Spleen (tissue), 11 donors: Measurements from ENCODE around the gene PALM3. TPM values are rescaled to one million over a fixed set of nuclear protein-coding genes. Genes with fewer than 3 reads are reported as not detected.

Experiments
- DNase-seq: peaks from one replicate; pipeline ENCODE4 v3.0.0-alpha.2; 2020
- H3K27ac ChIP-seq, 8 donors: fragments of 200-600 bp; sonication (generic) in 7 of 8; 1 replicate in 4 of 8; 2 replicates in 4 of 8; pipeline versions ENCODE4 v1.5.0 to v1.8.0; 2016 to 2021; ENCODE audit warnings: inconsistent platforms in 4 of 8, mild to moderate bottlenecking in 4 of 8, moderate library complexity in 1 of 8
- H3K27me3 ChIP-seq, 7 donors: fragments of 200-600 bp; sonication (generic) in 6 of 7; replicated peaks in 1 of 7; 1 replicate in 4 of 7; 2 replicates in 3 of 7; pipeline versions ENCODE4 v1.5.0 to v1.8.0; 2016 to 2021; ENCODE audit warnings: inconsistent platforms in 3 of 7, mild to moderate bottlenecking in 1 of 7
- H3K36me3 ChIP-seq, 6 donors: fragments of 200-600 bp; sonication (generic) in 5 of 6; 1 replicate in 4 of 6; 2 replicates in 2 of 6; pipeline versions ENCODE4 v1.5.0 to v1.8.0; 2016 to 2021; ENCODE audit warnings: inconsistent platforms in 2 of 6
- H3K4me1 ChIP-seq, 6 donors: fragments of 200-600 bp; sonication (generic) in 5 of 6; 1 replicate in 3 of 6; 2 replicates in 3 of 6; pipeline versions ENCODE4 v1.5.0 to v1.8.0; 2016 to 2021; ENCODE audit warnings: inconsistent platforms in 3 of 6
- H3K4me3 ChIP-seq, 8 donors: fragments of 200-600 bp; sonication (generic) in 7 of 8; 1 replicate in 4 of 8; 2 replicates in 4 of 8; pipeline versions ENCODE4 v1.5.0 to v1.8.0; 2016 to 2021; ENCODE audit warnings: inconsistent platforms in 4 of 8, mild to moderate bottlenecking in 4 of 8, moderate library complexity in 2 of 8
- H3K9me3 ChIP-seq, 8 donors: fragments of 200-600 bp; sonication (generic) in 7 of 8; 1 replicate in 4 of 8; 2 replicates in 4 of 8; pipeline versions ENCODE4 v1.5.0 to v1.8.0; 2016 to 2021; ENCODE audit warnings: inconsistent platforms in 4 of 8
- CTCF ChIP-seq, 11 experiments: fragments of 200-600 bp in 7 of 11; fragments of 450-650 bp in 4 of 11; sonication (generic) in 4 of 11; IDR thresholded peaks in 8 of 11; conservative IDR thresholded peaks in 3 of 11; 1 replicate in 7 of 11; 2 replicates in 4 of 11; pipeline versions ENCODE4 v1.4.0 to v1.8.0; 2016 to 2021; ENCODE audit warnings: antibody characterized with exemption in 11 of 11, inconsistent platforms in 4 of 11, mild to moderate bottlenecking in 1 of 11
- POLR2A ChIP-seq, 3 donors: fragments of 450-650 bp; IDR thresholded peaks; one replicate each; pipeline ENCODE4 v1.5.1; 2017; ENCODE audit warnings: antibody characterized with exemption in 3 of 3, mild to moderate bottlenecking in 1 of 3
- POLR2AphosphoS5 ChIP-seq, 3 donors: sonication (generic); formaldehyde crosslinking; IDR thresholded peaks; one replicate each; pipeline ENCODE4 v1.5.1; 2017; ENCODE audit warnings: antibody characterized with exemption in 3 of 3
- WGBS, 5 donors: extraction: QIAGEN DNeasy Blood & Tissue Kit in 3 of 5; methylation state at CpG; one replicate each; pipeline versions ENCODE4 v1.1.5 to v1.1.7; 2013 to 2018; 5-methylcytosine and 5-hydroxymethylcytosine counted together
- intact Hi-C: fragments of 100-400 bp; cut with DNase I; formaldehyde crosslinking; loops from one replicate; pipeline ENCODE4 v1.15.0; 2023; ENCODE audit warnings: low total_unique reads
- polyA plus RNA-seq, 3 donors: library from polyadenylated mRNA; stranded (reverse); fragments of 200-250 nt; gene quantifications; one replicate each; pipeline ENCODE4 v1.2.1, GENCODE V29; 2013
- total RNA-seq, 7 donors: library from RNA; depleted of rRNA in 3 of 7; stranded (reverse); fragments of >200 nt in 3 of 7; fragmentation: NEBNext Ultra II Directional in 4 of 7; extraction: Animal tissue kit (Norgen Biotek cat#: 25700) in 4 of 7; gene quantifications; one replicate each; pipeline versions ENCODE4 v1.1.0 to v1.2.1, GENCODE V29; 2016 to 2021
- donor health status: healthy with polysubstance abuse.
- donor health status: DM: no; HTN: no; CAD: no; lungs with moderate emphysema.
- donor health status: DM: no; HTN: no; CAD: no.
- donor health status: Bipolar disorder and iron deficiency.
- donor health status: healthy.
- donor health status: DM: no; HTN: no; CAD: no.
- donor health status: DM: yes; HTN: yes; CAD: no.

Gene PALM3
- total and polyA plus RNA-seq, 10 donors = 0.02 to 0.32 (median 0.05) TPM; not detected in 7

DNA sequence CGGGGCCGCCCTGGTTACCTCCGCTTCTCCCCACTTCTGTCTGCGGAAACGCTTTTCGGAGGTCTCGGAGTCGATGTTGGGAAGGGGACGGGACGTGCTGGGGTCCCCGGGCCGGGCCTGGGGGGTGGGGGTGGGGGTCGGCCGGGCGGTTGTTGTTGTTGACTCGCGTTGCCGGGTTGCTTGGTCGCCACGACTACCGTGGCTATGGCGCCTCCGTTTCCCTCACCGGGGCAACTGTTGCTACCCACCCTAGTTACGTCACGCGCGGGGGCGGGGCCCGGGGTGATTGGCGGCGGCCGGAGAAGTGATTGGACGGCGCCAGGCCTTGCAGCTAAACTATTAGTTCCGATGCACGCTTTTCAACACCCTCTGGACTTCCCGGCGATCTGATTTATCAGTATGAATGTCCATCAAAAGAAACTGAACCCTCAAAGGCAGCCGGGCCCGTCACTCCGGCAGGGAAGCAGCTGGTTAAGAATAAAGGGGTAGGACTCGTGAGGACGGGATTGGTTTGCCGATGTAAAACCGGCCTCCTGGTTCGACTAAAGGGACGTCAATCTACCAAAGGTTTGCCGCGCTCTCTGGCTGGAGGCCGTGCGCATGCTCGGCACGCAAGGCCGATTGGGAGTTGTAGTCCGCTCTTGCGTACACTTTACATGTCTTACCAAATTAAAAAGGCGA, 55.7 kb downstream of the PALM3 start, which contains the start of gene RFX1:
Gene RFX1, minus strand, starts transcription at position 236 of the 681 bp plus-strand sequence. CDS start 12,477 bp downstream, outside the sequence.
- WGBS, 5 donors = 0 to 1% (median 0%) methylated on average over 14 to 58 of the region's 58 CpGs
- Histone ChIP-seq H3K36me3 (no peaks in the 10 kb centered on the region), H3K4me3 (peak within 1 kb of the TSS; percentile 71 to 98 (median 87)), H3K27me3 (no peaks in the 10 kb centered on the region), H3K27ac (peak within 1 kb of the TSS; percentile 89 to 99 (median 98)), H3K4me1 (peaks cover 31 to 51% (median 48%) of the 10 kb centered on the region in 6 donors), H3K9me3 (no peaks in the 10 kb centered on the region)
- peak in 1 of 3 donors; percentile 55 for TF ChIP-seq POLR2A (IDR thresholded peaks at IDR 0.05)
- TF ChIP-seq POLR2AphosphoS5 (IDR thresholded peaks at IDR 0.05) = peak in 1 of 3 donors; percentile 59
- TF ChIP-seq CTCF (IDR thresholded peaks at IDR 0.05 in 8 of 11, conservative IDR thresholded peaks at IDR 0.05 in 3 of 11) = peak in 1 of 11 experiments; percentile 35
- intact Hi-C loops = no loop called here
- peak; percentile 99 for DNase-seq

- intact Hi-C loops = no loop called here
These were observed 56.4 kb downstream of the PALM3 start for GRCh38 chr19:14005349-14006084.

GRCh38 chr19:14004619-14005348, 57.1 kb downstream of the PALM3 start:
- H3K36me3 ChIP-seq = peaks cover 0 to 12% (median 0%) of the 10 kb centered on the region in 6 donors
- H3K4me3 ChIP-seq = peak overlapping the region in 6 of 8 donors; percentile 77 to 98 (median 91)
- no peak for TF ChIP-seq CTCF (IDR thresholded peaks at IDR 0.05 in 8 of 11, conservative IDR thresholded peaks at IDR 0.05 in 3 of 11)
- TF ChIP-seq POLR2AphosphoS5 (IDR thresholded peaks at IDR 0.05) = peak in 1 of 3 donors; percentile 16
- intact Hi-C loops = no loop called here
- peak; percentile 85 for DNase-seq
- H3K4me1 ChIP-seq = peaks cover 35 to 65% (median 61%) of the 10 kb centered on the region in 6 donors
- H3K27me3 ChIP-seq = no peaks in the 10 kb centered on the region
- H3K27ac ChIP-seq = peak overlapping the region; percentile 85 to 99 (median 98)
- WGBS, 5 donors = 20 to 26% (median 23%) methylated on average over 14 of the region's 14 CpGs
- H3K9me3 ChIP-seq = no peaks in the 10 kb centered on the region

More at GRCh38 chr19:14005349-14006084, 56.4 kb downstream of the PALM3 start:
- Histone ChIP-seq H3K36me3 (peaks cover 0 to 4% (median 0%) of the 10 kb centered on the region in 6 donors), H3K4me1 (peaks cover 35 to 58% (median 55%) of the 10 kb centered on the region in 6 donors), H3K4me3 (peak overlapping the region; percentile 71 to 98 (median 87)), H3K9me3 (no peaks in the 10 kb centered on the region), H3K27ac (peak overlapping the region; percentile 85 to 99 (median 98)), H3K27me3 (no peaks in the 10 kb centered on the region)
- WGBS, 5 donors = 2 to 7% (median 4%) methylated on average over 26 to 49 of the region's 50 CpGs
- TF ChIP-seq CTCF (IDR thresholded peaks at IDR 0.05 in 8 of 11, conservative IDR thresholded peaks at IDR 0.05 in 3 of 11) (no peak), POLR2A (IDR thresholded peaks at IDR 0.05) (peak in 1 of 3 donors; percentile 69), POLR2AphosphoS5 (IDR thresholded peaks at IDR 0.05) (peak; percentile 59 to 79 (median 67))
- DNase-seq = peak; percentile 97

Other genes with a start within 250 kb of the PALM3 start
- not detected for gene NANOS3, start 184.9 kb downstream of the PALM3 start, total RNA-seq
- gene NANOS3, start 184.9 kb downstream of the PALM3 start, polyA plus RNA-seq = under 1 TPM; 0.42 to 0.99 (median 0.52) TPM
- gene BRME1, start 156.0 kb downstream of the PALM3 start, total RNA-seq = 1 to 10 TPM in 6 of 7 donors, under 1 TPM in 1; 0.97 to 3.5 (median 2.1) TPM
- gene BRME1, start 156.0 kb downstream of the PALM3 start, polyA plus RNA-seq = 1 to 10 TPM; 1.3 to 3.8 (median 2.7) TPM
- 10 to 100 TPM; 26.2 to 40.1 (median 28.8) TPM for gene CC2D1A, start 155.9 kb downstream of the PALM3 start, total RNA-seq
- 10 to 100 TPM; 13.0 to 27.2 (median 24.5) TPM for gene CC2D1A, start 155.9 kb downstream of the PALM3 start, polyA plus RNA-seq
- 1 to 10 TPM in 2 of 7 donors, under 1 TPM in 4, not detected in 1; 0.19 to 3.0 (median 0.79) TPM for gene PODNL1, start 123.7 kb downstream of the PALM3 start, total RNA-seq
- gene PODNL1, start 123.7 kb downstream of the PALM3 start, polyA plus RNA-seq = under 1 TPM; 0.20 to 0.54 (median 0.41) TPM
- gene DCAF15, start 109.6 kb downstream of the PALM3 start, total RNA-seq = 10 to 100 TPM; 27.7 to 58.6 (median 43.2) TPM
- 10 to 100 TPM; 44.7 to 84.9 (median 79.0) TPM for gene DCAF15, start 109.6 kb downstream of the PALM3 start, polyA plus RNA-seq
- 10 to 100 TPM in 5 of 7 donors, 1 to 10 TPM in 2; 9.2 to 22.4 (median 17.9) TPM for gene RFX1, start 55.8 kb downstream of the PALM3 start, total RNA-seq
- gene RFX1, start 55.8 kb downstream of the PALM3 start, polyA plus RNA-seq = 1 to 10 TPM; 2.2 to 8.0 (median 4.2) TPM
- gene RLN3, start 33.9 kb downstream of the PALM3 start, total RNA-seq = not detected
- under 1 TPM in 1 of 3 donors, not detected in 2; 0.35 TPM for gene RLN3, start 33.9 kb downstream of the PALM3 start, polyA plus RNA-seq
- gene IL27RA, start 30.3 kb downstream of the PALM3 start, total RNA-seq = 10 to 100 TPM; 15.7 to 28.7 (median 20.8) TPM
- 10 to 100 TPM; 12.8 to 14.4 (median 13.4) TPM for gene IL27RA, start 30.3 kb downstream of the PALM3 start, polyA plus RNA-seq
- gene MISP3, start 10.7 kb upstream of the PALM3 start, total RNA-seq = 1 to 10 TPM; 1.8 to 8.0 (median 2.0) TPM
- gene MISP3, start 10.7 kb upstream of the PALM3 start, polyA plus RNA-seq = 1 to 10 TPM; 1.5 to 2.2 (median 1.9) TPM
- gene C19orf67, start 23.7 kb upstream of the PALM3 start, total RNA-seq = 1 to 10 TPM in 1 of 7 donors, not detected in 6; 4.9 TPM
- gene C19orf67, start 23.7 kb upstream of the PALM3 start, polyA plus RNA-seq = not detected
- gene SAMD1, start 28.7 kb upstream of the PALM3 start, total RNA-seq = 10 to 100 TPM; 25.5 to 36.8 (median 30.6) TPM
- 10 to 100 TPM; 19.6 to 31.4 (median 24.3) TPM for gene SAMD1, start 28.7 kb upstream of the PALM3 start, polyA plus RNA-seq
- 100 to 1,000 TPM in 6 of 7 donors, 10 to 100 TPM in 1; 87.7 to 256 (median 132) TPM for gene PRKACA, start 55.7 kb upstream of the PALM3 start, total RNA-seq
- 10 to 100 TPM; 26.6 to 77.3 (median 31.4) TPM for gene PRKACA, start 55.7 kb upstream of the PALM3 start, polyA plus RNA-seq
- 10 to 100 TPM in 3 of 7 donors, 1 to 10 TPM in 4; 4.0 to 24.8 (median 7.0) TPM for gene ASF1B, start 74.5 kb upstream of the PALM3 start, total RNA-seq
- gene ASF1B, start 74.5 kb upstream of the PALM3 start, polyA plus RNA-seq = 10 to 100 TPM in 2 of 3 donors, 1 to 10 TPM in 1; 3.8 to 12.5 (median 10.1) TPM
- 10 to 100 TPM in 6 of 7 donors, 1 to 10 TPM in 1; 10.0 to 21.1 (median 13.4) TPM for gene ADGRL1, start 144.1 kb upstream of the PALM3 start, total RNA-seq
- 1 to 10 TPM; 1.8 to 5.8 (median 2.3) TPM for gene ADGRL1, start 144.1 kb upstream of the PALM3 start, polyA plus RNA-seq